DMS114 treated with DMSO at 0.1 percent for 48 hours (cell line): Measurements from ENCODE around the gene SNRNP25.
"Not testable (repeated sequence)": the region's sequence is repeated elsewhere in the genome, so short reads cannot be mapped to it uniquely, and the experiment has no call there.

Source experiments
- DNase-seq: peaks from one replicate; lab custom pipeline; 2025; ENCODE audit not compliant: unreplicated experiment; lab: John Stamatoyannopoulos, UW

The SNRNP25 gene

GRCh38 chr16:41439-42068, 12.1 kb upstream of the SNRNP25 start:
- no peak for DNase-seq

GRCh38 chr16:42069-42457, 11.6 kb upstream of the SNRNP25 start:
- no peak for DNase-seq

GRCh38 chr16:42691-43090, 10.9 kb upstream of the SNRNP25 start:
- no peak for DNase-seq

GRCh38 chr16:43294-43693, 10.3 kb upstream of the SNRNP25 start:
- DNase-seq: no peak

GRCh38 chr16:44655-45054, 9.0 kb upstream of the SNRNP25 start:
- no peak for DNase-seq

- DNase-seq: no peak
Measured at GRCh38 chr16:45454-45853, 8.2 kb upstream of the SNRNP25 start.

- not testable (repeated sequence) for DNase-seq
Measured at GRCh38 chr16:46510-46909, 7.1 kb upstream of the SNRNP25 start.

DNA sequence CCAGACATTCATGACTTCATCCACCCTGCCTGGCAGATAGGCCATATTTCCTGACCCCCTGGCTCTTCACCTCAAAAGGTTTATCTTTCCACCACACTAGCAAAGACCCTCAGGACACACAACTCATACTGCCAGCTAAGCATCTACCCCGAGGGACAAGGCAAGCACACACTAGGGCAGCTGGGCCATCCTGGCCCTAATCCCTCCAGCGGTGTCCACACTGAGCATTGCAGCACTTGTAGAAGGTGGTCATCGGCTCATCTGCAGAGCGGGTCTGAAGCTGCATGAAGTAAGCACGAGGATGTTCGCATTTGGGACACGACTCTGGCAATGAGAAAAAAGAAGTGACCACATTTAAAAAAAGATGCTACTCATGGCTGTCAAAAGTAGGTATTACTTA, 6.4 kb upstream of the SNRNP25 start:
- DNase-seq: no peak

- no peak for DNase-seq
Measured at GRCh38 chr16:50769-51591, 2.6 kb upstream of the SNRNP25 start.

GRCh38 chr16:54237-54581, 581 bp downstream of the SNRNP25 start:
- no peak for DNase-seq

DNA sequence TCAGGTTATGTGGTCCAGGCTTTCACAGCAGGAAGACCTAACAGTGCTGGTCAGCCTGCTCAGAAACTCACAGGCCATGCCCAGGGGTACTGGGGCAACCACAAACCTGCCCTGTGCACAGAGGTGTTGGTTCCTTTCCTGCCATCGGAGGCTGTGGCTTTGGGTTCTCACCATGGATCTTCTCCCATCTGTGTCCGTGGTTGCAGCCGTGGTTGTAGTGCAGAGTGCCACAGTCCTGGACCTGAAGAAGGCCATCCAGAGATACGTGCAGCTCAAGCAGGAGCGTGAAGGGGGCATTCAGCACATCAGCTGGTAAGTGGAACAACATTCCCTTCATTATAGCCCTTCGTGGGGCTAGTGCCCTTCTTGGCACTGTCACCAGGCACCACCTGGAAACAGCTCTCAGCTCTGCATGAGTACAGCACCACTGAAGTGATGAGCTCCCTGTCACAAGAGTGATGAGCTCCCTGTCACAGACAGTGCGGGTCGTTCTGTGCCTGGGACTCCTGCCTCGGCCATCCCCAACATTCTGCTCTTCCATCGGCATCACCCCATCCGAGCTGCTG, 2.0 kb downstream of the SNRNP25 start:
- DNase-seq: no peak

DNA sequence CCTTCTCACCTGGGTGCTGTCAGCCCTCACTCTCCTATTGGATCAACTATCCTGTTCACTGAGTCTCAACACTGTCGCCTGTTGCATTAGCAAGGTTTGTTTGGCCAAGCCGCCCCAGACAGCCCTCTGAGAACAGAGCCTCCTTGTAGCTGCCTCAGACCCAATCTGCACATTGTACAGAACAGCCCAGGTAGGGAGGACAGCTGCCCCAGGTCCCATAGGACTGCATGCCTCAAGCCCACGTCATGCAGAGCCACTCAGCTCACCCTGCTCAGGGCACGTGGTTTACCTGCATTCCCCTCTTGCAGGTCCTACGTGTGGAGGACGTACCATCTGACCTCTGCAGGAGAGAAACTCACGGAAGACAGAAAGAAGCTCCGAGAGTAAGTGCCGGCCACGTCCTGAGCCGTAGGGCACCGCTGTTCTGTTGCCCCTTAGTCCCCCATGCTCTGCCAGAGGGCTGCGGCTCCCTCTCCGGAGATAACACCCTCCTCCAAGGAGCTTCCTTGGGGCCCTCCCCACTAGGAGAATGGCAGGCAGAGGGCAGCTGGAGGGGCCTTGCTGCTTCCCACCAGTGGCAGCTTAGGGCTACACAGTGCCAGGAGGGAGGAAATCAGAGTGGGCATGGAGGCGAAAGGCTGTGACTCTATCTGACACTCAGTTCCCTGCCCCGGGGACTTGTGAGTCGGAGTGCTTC, 2.8 kb downstream of the SNRNP25 start:
- DNase-seq: no peak

- DNase-seq: no peak
Measured at GRCh38 chr16:57711-58110, 4.1 kb downstream of the SNRNP25 start.

- no peak for DNase-seq
Measured at GRCh38 chr16:58491-59439, 5.1 kb downstream of the SNRNP25 start.

DNA sequence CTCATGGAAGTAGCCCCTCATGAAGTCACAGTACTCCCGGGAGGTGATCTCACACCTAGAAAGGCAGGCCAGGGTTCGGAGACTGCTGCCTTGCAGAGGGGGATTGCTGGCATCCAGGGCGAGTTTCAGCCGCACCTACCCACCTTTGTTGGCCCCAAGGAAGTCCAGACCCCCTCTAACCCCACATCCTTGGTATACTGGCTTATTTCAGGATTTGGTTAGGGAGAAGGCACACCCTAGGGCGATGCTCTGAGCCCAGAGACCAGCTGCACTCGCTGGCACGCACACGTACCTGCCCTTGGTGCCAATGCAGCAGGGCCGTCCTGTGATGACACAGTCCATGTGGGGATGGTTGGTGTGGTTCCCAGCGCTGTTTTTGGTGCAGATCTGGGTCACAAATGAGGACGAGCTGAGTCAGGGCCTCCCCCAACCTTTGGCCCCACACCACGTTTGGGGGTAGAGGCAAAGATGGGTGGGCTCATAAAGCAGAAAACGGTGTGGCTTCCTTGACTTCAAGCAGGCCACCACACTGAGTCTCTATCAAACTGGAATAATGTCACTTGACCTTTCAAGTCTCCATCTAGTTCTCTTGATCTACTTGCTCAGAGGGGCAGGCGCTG, 5.9 kb downstream of the SNRNP25 start:
- no peak for DNase-seq

DNA sequence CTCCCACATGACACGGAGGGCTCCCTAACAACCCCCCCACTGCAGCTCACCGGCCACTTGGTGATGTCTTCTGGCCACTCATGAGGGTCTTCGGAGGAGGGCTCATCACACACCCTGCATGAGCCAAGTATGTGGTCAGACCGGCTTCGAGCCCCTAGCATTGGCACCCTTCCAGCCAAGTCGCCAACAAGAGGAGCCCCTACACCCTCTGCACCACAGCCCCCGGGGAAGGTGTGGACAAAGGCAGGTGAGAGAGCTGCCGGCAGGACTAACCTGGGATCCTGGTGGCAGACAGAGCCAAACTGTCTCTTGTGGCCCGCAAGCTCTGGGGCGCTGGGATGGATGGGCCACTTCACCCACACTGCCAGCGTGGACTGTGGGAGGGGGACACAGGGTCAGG, 6.5 kb downstream of the SNRNP25 start:
- no peak for DNase-seq

DNA sequence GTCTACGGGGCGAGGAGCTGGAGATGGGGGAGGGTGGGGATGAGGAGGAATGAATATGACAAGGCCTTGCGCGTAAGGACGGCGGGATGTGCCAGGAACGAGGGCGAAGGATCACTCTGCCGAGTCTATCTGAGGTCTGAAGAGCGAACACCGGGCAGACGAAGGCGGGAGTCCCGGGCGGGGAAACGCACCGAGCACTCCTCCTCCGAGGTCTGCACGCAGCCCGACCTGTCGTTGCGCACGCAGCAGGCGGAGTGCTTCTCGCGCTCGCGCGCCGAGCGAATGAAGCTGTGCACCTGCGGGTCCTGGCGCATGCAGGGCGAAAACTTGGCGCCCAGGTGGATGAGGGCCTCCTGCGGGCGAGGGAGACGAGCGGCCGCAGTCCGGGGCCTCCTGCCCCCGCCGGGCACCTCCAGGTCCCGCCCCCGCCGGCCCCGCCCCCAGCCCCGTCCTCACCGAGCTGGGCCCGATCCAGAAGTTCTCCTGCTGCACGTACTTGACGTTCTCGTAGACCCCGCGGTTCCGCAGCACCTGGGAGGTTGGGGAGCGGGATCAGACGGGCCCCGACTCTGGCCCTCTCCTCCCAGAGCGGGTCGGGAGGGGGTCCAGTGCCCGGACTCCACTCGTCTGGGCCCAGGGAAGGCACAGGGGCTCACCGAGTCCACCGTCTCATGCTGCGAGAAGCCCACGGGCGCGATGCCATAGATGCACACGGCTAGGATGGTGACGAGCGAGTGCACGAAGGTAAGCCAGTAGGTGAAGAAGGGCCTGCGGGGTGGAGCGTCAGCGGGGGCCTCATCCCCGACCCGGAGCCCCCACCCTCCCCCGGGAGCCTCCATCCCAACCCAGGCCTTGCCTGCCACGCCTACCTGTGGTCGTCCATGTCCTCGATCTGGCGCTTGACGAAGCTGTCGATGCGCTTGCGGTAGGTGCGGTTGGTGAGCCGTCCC, 7.6 kb downstream of the SNRNP25 start:
- no peak for DNase-seq

GRCh38 chr16:61879-62281, 8.3 kb downstream of the SNRNP25 start:
- DNase-seq: no peak

DNA sequence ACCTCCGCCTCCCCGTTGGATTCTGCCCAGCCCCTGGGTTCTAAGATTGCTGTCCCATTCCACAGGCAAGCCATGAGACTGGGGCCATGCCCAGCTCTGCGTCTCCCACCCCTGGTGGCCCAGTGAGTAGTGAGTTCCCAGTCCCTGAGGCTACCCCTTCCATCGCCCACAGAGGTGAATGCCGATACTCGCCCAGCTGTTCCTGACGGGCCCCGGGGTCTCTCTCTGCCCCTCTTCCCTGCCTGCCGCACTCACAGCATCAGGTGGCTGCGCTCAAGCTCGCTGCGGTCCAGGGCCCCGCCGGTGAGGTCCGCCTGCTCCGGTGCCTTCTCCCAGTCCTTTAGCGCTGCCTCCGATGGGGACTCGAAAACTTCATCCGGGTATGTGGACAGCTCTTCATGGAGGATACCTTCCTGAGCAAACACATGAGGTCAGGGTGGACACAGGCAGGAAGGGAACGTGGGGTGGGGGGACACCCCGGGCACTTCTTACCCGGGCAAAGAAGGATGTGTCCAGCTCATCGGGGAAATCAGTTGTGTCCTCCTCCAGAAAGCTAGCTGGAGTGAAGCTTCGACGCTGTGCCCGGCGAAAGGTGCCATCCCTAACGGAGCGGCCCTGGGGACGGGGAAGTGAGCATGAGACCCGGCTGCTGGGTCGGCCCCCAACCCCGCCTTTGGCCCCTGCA, 8.8 kb downstream of the SNRNP25 start:
- DNase-seq: no peak
